Measurements from ENCODE around the gene NTN1.

DNA sequence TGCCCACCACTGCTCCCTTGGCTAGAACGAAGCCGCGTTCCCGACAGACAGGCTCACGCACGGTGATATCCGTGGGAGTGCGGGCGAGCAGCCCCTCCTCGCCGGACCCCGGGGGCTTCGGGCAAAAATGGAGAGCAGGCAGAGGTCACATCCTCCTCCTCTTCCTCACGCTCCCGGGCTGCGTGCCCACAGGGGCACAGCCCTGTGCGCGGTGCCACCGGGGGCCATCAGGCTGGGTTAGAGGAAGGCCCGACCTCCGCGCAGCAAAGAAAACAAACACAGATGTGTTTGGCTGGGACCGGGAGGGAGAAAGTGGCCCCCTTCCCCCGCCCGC lies 519 bp upstream of the NTN1 start:
- TF ChIP-seq, protein P1, sequence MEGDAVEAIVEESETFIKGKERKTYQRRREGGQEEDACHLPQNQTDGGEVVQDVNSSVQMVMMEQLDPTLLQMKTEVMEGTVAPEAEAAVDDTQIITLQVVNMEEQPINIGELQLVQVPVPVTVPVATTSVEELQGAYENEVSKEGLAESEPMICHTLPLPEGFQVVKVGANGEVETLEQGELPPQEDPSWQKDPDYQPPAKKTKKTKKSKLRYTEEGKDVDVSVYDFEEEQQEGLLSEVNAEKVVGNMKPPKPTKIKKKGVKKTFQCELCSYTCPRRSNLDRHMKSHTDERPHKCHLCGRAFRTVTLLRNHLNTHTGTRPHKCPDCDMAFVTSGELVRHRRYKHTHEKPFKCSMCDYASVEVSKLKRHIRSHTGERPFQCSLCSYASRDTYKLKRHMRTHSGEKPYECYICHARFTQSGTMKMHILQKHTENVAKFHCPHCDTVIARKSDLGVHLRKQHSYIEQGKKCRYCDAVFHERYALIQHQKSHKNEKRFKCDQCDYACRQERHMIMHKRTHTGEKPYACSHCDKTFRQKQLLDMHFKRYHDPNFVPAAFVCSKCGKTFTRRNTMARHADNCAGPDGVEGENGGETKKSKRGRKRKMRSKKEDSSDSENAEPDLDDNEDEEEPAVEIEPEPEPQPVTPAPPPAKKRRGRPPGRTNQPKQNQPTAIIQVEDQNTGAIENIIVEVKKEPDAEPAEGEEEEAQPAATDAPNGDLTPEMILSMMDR (conservative IDR thresholded peaks at IDR 0.05): no peak
- TF ChIP-seq EZH2 (IDR thresholded peaks at IDR 0.05; ENCODE audit: low read depth): no peak

All from PC-9 (cell line).